ENCODE results near the gene CHDH. TPM values are rescaled to one million over a fixed set of nuclear protein-coding genes. Genes with fewer than 3 reads are reported as not detected.

Gene CHDH
- total RNA-seq, 4 donors from 2014 or later, result 2.8 to 15.9 (median 9.7) TPM

DNA sequence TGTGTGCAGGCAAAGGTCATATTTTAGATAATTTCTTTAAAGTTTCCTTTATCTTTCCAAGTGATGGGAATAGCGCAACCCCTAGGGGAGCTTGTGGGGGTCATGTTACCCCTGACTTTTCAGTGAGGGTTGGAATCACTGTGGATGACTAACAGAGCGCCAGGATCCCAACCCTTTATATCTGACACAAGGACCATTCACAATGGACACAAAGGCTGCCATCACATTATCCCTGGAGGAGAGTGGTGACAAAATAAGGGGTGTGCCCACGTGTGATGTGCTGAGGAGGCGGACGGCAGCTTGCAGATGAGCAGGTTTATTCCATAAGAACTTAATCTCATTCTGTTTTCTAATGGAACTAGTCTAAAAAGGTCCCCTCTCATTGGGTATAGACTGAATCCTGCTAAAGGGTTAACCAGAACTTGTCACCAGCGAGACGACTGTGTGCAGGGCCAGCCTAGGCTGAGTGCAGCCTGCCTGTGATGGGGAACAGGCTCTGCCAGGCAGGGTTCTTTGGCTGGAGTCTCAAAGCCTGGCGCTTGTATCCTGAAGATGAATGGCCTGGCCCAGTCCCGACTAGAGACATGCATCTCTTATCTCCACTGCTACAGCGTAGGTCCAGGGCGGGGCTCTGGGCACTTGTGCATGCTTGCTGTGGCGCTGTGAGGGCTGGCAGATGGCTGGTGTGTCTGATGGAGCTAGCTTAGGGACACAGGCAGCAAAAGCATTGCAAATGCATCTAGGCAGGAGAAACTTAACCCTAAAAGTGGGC lies 50.2 kb downstream of the CHDH start:
- DNase-seq (ENCODE audit: low spot score in 2 of 2), result no peak
- peaks cover 0 to 10% (median 0%) of the 10 kb centered on the region in 3 donors for H3K36me3 ChIP-seq
- H3K9me3 ChIP-seq, result no peaks in the 10 kb centered on the region
- H3K4me1 ChIP-seq, result no peaks in the 10 kb centered on the region
- H3K27me3 ChIP-seq, result no peaks in the 10 kb centered on the region
- H3K4me3 ChIP-seq, result no peak overlapping the region
- no peak overlapping the region for H3K27ac ChIP-seq
- 61 to 63% methylated on average over 12 of the region's 12 CpGs for WGBS, 2 donors
- TF ChIP-seq EP300 (IDR thresholded peaks at IDR 0.05), result no peak
- TF ChIP-seq, protein P1, sequence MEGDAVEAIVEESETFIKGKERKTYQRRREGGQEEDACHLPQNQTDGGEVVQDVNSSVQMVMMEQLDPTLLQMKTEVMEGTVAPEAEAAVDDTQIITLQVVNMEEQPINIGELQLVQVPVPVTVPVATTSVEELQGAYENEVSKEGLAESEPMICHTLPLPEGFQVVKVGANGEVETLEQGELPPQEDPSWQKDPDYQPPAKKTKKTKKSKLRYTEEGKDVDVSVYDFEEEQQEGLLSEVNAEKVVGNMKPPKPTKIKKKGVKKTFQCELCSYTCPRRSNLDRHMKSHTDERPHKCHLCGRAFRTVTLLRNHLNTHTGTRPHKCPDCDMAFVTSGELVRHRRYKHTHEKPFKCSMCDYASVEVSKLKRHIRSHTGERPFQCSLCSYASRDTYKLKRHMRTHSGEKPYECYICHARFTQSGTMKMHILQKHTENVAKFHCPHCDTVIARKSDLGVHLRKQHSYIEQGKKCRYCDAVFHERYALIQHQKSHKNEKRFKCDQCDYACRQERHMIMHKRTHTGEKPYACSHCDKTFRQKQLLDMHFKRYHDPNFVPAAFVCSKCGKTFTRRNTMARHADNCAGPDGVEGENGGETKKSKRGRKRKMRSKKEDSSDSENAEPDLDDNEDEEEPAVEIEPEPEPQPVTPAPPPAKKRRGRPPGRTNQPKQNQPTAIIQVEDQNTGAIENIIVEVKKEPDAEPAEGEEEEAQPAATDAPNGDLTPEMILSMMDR (IDR thresholded peaks at IDR 0.05), result no peak
- TF ChIP-seq POLR2A (IDR thresholded peaks at IDR 0.05), result no peak

DNA sequence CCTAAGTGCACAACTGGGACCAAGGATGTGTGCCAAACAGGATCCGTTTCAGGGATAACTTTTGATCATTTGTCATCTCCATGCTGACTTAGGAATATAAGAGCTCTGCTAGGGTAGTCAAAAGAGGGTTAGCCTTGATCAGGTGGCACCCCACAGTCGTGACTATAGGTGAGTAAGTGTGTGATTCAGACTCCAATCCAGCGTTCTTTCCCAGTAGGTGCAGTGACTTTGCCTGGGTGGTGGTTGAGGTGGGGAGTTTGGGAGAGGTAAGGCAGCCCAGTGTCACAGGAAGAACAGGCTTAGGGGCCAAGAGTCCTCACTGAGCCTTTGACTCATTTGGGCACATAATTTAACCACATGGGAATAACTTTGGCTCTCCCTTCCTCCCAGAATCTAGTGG lies 51.0 kb downstream of the CHDH start:
- Histone ChIP-seq H3K9me3 (no peaks in the 10 kb centered on the region), H3K36me3 (peaks cover 0 to 5% (median 0%) of the 10 kb centered on the region in 3 donors), H3K4me3 (no peak overlapping the region), H3K27me3 (no peaks in the 10 kb centered on the region), H3K27ac (no peak overlapping the region), H3K4me1 (no peaks in the 10 kb centered on the region)
- TF ChIP-seq POLR2A (IDR thresholded peaks at IDR 0.05) (no peak), EP300 (IDR thresholded peaks at IDR 0.05) (no peak)
- TF ChIP-seq, protein P1 (IDR thresholded peaks at IDR 0.05), result no peak
- no peak for DNase-seq (ENCODE audit: low spot score in 2 of 2)
- 42 to 81% methylated on average over 3 of the region's 3 CpGs for WGBS, 2 donors

DNA sequence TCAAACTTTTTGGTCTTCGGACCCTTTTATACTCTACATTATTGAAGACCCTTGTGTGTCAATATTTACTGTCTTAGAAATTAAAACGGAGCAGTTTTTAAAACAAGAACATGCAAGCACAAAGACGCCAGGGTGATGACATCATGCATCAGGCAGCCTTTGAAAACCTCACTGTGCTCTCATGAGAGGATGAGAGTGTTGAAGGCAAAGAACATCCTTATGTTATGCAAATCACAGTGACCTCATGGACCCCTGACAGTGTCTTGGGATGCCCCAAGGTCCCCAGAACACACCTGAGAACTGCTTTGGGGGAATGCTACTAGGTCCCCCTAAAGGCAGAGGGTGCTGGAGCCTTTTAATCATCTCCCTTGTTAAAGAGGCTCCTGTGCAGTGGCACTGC lies 51.6 kb downstream of the CHDH start:
- Histone ChIP-seq H3K9me3 (no peaks in the 10 kb centered on the region), H3K36me3 (no peaks in the 10 kb centered on the region), H3K27me3 (no peaks in the 10 kb centered on the region), H3K4me3 (no peak overlapping the region), H3K27ac (no peak overlapping the region), H3K4me1 (no peaks in the 10 kb centered on the region)
- 50 to 54% methylated on average over 3 of the region's 3 CpGs for WGBS, 2 donors
- no peak for DNase-seq (ENCODE audit: low spot score in 2 of 2)
- TF ChIP-seq POLR2A (IDR thresholded peaks at IDR 0.05), result no peak
- TF ChIP-seq EP300 (IDR thresholded peaks at IDR 0.05), result no peak
- TF ChIP-seq, protein P1 (IDR thresholded peaks at IDR 0.05), result no peak

DNA sequence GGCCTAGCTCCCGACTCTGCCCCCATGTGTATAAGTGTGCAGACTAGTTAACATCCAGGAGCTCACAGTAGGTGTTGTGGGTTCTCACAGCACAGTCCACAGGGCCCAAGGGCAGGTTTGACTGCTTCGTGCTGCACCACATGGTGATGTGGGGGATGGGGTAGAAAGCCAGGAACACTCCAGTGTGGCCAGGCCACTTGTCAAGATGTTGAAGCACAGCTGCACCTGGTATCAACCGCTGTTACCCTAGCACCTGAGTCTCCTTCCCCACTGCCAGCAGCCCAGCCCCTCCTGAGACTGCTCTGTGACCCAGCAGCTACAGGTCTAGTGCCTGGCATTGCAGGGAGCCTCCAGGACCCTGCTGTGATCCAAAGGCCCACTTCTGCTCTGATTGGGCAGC lies 53.4 kb downstream of the CHDH start:
- no peak overlapping the region for H3K27ac ChIP-seq
- H3K36me3 ChIP-seq, result no peaks in the 10 kb centered on the region
- 80 to 93% methylated on average over 2 to 3 of the region's 3 CpGs for WGBS, 2 donors
- no peaks in the 10 kb centered on the region for H3K27me3 ChIP-seq
- no peak for DNase-seq (ENCODE audit: low spot score in 2 of 2)
- H3K9me3 ChIP-seq, result no peaks in the 10 kb centered on the region
- H3K4me3 ChIP-seq, result no peak overlapping the region
- H3K4me1 ChIP-seq, result no peaks in the 10 kb centered on the region
- TF ChIP-seq EP300 (IDR thresholded peaks at IDR 0.05) (no peak), POLR2A (IDR thresholded peaks at IDR 0.05) (no peak)
- TF ChIP-seq, protein P1 (IDR thresholded peaks at IDR 0.05), result no peak

- TF ChIP-seq, protein P1 (IDR thresholded peaks at IDR 0.05), result no peak
- TF ChIP-seq POLR2A (IDR thresholded peaks at IDR 0.05) (no peak), EP300 (IDR thresholded peaks at IDR 0.05) (no peak)
- H3K27ac ChIP-seq, result no peak overlapping the region
- 59 to 67% methylated on average over 7 of the region's 7 CpGs for WGBS, 2 donors
- no peaks in the 10 kb centered on the region for H3K36me3 ChIP-seq
- H3K4me3 ChIP-seq, result no peak overlapping the region
- no peaks in the 10 kb centered on the region for H3K27me3 ChIP-seq
- no peaks in the 10 kb centered on the region for H3K4me1 ChIP-seq
- H3K9me3 ChIP-seq, result no peaks in the 10 kb centered on the region
- DNase-seq (ENCODE audit: low spot score in 2 of 2), result no peak
Measured at GRCh38 chr3:53791317-53791716, 54.9 kb downstream of the CHDH start.
